ENCODE results near the gene RAD23B. TPM values are rescaled to one million over a fixed set of nuclear protein-coding genes. Genes with fewer than 3 reads are reported as not detected.
"Not testable (repeated sequence)": the region's sequence is repeated elsewhere in the genome, so short reads cannot be mapped to it uniquely, and the experiment has no call there.

Gene RAD23B
- total and polyA plus RNA-seq, 2 of the 13 experiments (the other 11 are each of a cell fraction or from before 2014, with no cell fraction given): 133 to 156 TPM

- intact Hi-C loops (cut with micrococcal nuclease; ENCODE audit: unreplicated experiment); H3K27me3 ChIP-seq (ENCODE audit: control insufficient read depth in 1 of 2, insufficient read depth in 2 of 2, low read length in 2 of 2); FAIRE-seq; H3K9me3 ChIP-seq (ENCODE audit: low read length); in situ Hi-C loops (cut with HindIII; ENCODE audit: extremely low pct_ligation_motif_present, low pct_unique_long_range_greater_than_20kb); H3K27ac ChIP-seq (ENCODE audit: extremely low read length, insufficient read depth, low read length); CTCF ChIA-PET (ENCODE audit: low intra/inter-chr PET ratio, low total read pairs); H3K4me3 ChIP-seq (replicated peaks in 1 of 3; ENCODE audit: insufficient read depth in 1 of 3, low read depth in 2 of 3, low read length in 3 of 3); H3K4me2 ChIP-seq (ENCODE audit: low read depth, low read length); DNase-seq (ENCODE audit: low spot score); H2AFZ ChIP-seq (ENCODE audit: low read length); BruUV-seq (replicated peaks); H3K9ac ChIP-seq (ENCODE audit: insufficient read depth, low read depth, low read length): not testable (repeated sequence)
- Histone ChIP-seq H3K79me2 (ENCODE audit: insufficient read depth, low read length) (peaks cover 100% of the 10 kb centered on the region), H4K20me1 (ENCODE audit: insufficient read depth, low read length) (peaks cover 93% of the 10 kb centered on the region), H3K36me3 (replicated peaks in 1 of 2; ENCODE audit: control insufficient read depth in 1 of 2, insufficient read depth in 2 of 2, low read length in 2 of 2) (peaks cover 1 to 18% of the 10 kb centered on the region in 2 experiments), H3K4me1 (ENCODE audit: insufficient read depth, low read length) (peaks cover 68% of the 10 kb centered on the region)
- peak; percentile 55 for TF ChIP-seq ZMYM4 (CRISPR knock-in tag; IDR thresholded peaks at IDR 0.05)
- 0 out of 2 replicates have a peak, but pooled peaks have one; percentile 23 for TF ChIP-seq SP5 (CRISPR knock-in tag; IDR thresholded peaks at IDR 0.05; ENCODE audit: borderline replicate concordance, low read depth)
- peak; percentile 17; the same call in 1 of the 2 replicates for TF ChIP-seq POGZ (CRISPR knock-in tag; IDR thresholded peaks at IDR 0.05)
- TF ChIP-seq, protein P1, sequence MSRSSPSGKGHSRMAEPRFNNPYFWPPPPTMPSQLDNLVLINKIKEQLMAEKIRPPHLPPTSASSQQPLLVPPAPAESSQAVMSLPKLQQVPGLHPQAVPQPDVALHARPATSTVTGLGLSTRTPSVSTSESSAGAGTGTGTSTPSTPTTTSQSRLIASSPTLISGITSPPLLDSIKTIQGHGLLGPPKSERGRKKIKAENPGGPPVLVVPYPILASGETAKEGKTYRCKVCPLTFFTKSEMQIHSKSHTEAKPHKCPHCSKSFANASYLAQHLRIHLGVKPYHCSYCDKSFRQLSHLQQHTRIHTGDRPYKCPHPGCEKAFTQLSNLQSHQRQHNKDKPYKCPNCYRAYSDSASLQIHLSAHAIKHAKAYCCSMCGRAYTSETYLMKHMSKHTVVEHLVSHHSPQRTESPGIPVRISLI (CRISPR knock-in tag; IDR thresholded peaks at IDR 0.05; ENCODE audit: borderline replicate concordance): peak; percentile 52; the same call in 1 of the 2 replicates
- TF ChIP-seq ZNF460 (CRISPR knock-in tag; IDR thresholded peaks at IDR 0.05; ENCODE audit: borderline replicate concordance): peak; percentile 49; the same call in 1 of the 2 replicates
- 0 out of 2 replicates have a peak, but pooled peaks have one; percentile 21 for TF ChIP-seq ZNF644 (CRISPR knock-in tag; IDR thresholded peaks at IDR 0.05; ENCODE audit: low read depth)
- ATAC-seq: peak; percentile 49
- POLR2A ChIA-PET: interaction anchor here (2.2 kb wide), 1 partner anchor 13 kb away, joined by 7 read pairs; the partner anchor contains the start of gene RAD23B
- 74% methylated on average over 8 of the region's 8 CpGs for WGBS (ENCODE audit: low lambda C conversion rate)
These were observed 13.5 kb downstream of the RAD23B start for GRCh38 chr9:107296592-107296991.

DNA sequence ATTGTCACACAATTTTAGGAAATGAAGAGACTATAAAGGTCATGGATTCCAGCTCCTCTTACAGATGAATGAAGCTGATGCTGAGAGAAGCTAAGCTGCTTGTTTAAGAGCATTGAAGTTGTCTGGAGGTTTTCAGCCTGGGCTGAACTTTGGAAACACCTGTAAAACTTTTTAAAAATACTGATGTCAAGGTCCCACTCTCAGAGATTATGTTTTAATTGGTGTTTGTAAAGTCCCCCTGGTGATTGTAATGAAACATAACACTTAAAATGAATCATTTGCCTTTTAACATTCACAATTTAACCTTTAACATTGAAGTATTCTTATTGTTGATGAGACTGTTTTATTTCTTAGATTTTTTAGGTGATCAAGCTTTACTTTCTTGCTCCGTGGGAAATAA, 16.4 kb downstream of the RAD23B start:
- H3K79me2 ChIP-seq (ENCODE audit: insufficient read depth, low read length): peaks cover 97% of the 10 kb centered on the region
- H3K36me3 ChIP-seq (replicated peaks in 1 of 2; ENCODE audit: control insufficient read depth in 1 of 2, insufficient read depth in 2 of 2, low read length in 2 of 2): peaks cover 2 to 35% of the 10 kb centered on the region in 2 experiments
- TF ChIP-seq ZNF264 (CRISPR knock-in tag; IDR thresholded peaks at IDR 0.05): no peak
- no peak for TF ChIP-seq PAF1 (CRISPR knock-in tag; IDR thresholded peaks at IDR 0.05)
- TF ChIP-seq TARDBP (CRISPR knock-in tag; IDR thresholded peaks at IDR 0.05): no peak
- no peak for TF ChIP-seq ERF (CRISPR knock-in tag; IDR thresholded peaks at IDR 0.05)
- no peak for TF ChIP-seq SRSF1 (optimal IDR thresholded peaks at IDR 0.05; ENCODE audit: low read depth, low read length)
- TF ChIP-seq ZNF629 (CRISPR knock-in tag; conservative IDR thresholded peaks at IDR 0.05): no peak
- no peak for TF ChIP-seq ZNF530 (CRISPR knock-in tag; IDR thresholded peaks at IDR 0.05; ENCODE audit: low read depth)
- TF ChIP-seq ZNF782 (CRISPR knock-in tag; IDR thresholded peaks at IDR 0.05; ENCODE audit: borderline replicate concordance): no peak
- TF ChIP-seq MAX (IDR thresholded peaks at IDR 0.05): no peak
- TF ChIP-seq MBD4 (IDR thresholded peaks at IDR 0.05; ENCODE audit: borderline replicate concordance, low read length): no peak
- no peaks in the 10 kb centered on the region for H3K27me3 ChIP-seq (ENCODE audit: control insufficient read depth in 1 of 2, insufficient read depth in 2 of 2, low read length in 2 of 2)
- intact Hi-C loops (cut with micrococcal nuclease; ENCODE audit: unreplicated experiment): loop anchor here (2.0 kb wide), 1 partner anchor 15 kb away; no protein-coding TSS in a partner anchor
- FAIRE-seq (no peak), DNase-seq (ENCODE audit: low spot score) (no peak), ATAC-seq (no peak)
- peaks cover 79% of the 10 kb centered on the region for H4K20me1 ChIP-seq (ENCODE audit: insufficient read depth, low read length)
- no peak overlapping the region for H3K4me2 ChIP-seq (ENCODE audit: low read depth, low read length)
- ChIA-PET POLR2A (no interaction called here), CTCF (ENCODE audit: low intra/inter-chr PET ratio, low total read pairs) (no interaction called here)
- no peak overlapping the region for H3K4me3 ChIP-seq (replicated peaks in 1 of 3; ENCODE audit: insufficient read depth in 1 of 3, low read depth in 2 of 3, low read length in 3 of 3)
- H3K9me3 ChIP-seq (ENCODE audit: low read length): no peaks in the 10 kb centered on the region
- H3K4me1 ChIP-seq (ENCODE audit: insufficient read depth, low read length): peaks cover 48% of the 10 kb centered on the region
- WGBS (ENCODE audit: low lambda C conversion rate): 87% methylated on average over 1 of the region's 1 CpG
- H3K9ac ChIP-seq (ENCODE audit: insufficient read depth, low read depth, low read length): no peak overlapping the region
- in situ Hi-C loops (cut with HindIII; ENCODE audit: extremely low pct_ligation_motif_present, low pct_unique_long_range_greater_than_20kb): no loop called here
- H2AFZ ChIP-seq (ENCODE audit: low read length): no peak overlapping the region
- no peak overlapping the region for H3K27ac ChIP-seq (ENCODE audit: extremely low read length, insufficient read depth, low read length)
- no TSS peak for BruUV-seq (replicated peaks)

All from HepG2 (cell line).